ENCODE data around the gene HIP1R.

- no peak for TF ChIP-seq CTCF (IDR thresholded peaks at IDR 0.05; ENCODE audit: insufficient read depth, low read depth, low read length)
- no peak for TF ChIP-seq EZH2 (IDR thresholded peaks at IDR 0.05; ENCODE audit: insufficient read depth, low read length)
Observed at GRCh38 chr12:122848471-122849351, 13.5 kb downstream of the HIP1R start.

All from astrocyte (in vitro differentiated cells and primary cell).